ENCODE measurements around the gene PRG3.

DNA sequence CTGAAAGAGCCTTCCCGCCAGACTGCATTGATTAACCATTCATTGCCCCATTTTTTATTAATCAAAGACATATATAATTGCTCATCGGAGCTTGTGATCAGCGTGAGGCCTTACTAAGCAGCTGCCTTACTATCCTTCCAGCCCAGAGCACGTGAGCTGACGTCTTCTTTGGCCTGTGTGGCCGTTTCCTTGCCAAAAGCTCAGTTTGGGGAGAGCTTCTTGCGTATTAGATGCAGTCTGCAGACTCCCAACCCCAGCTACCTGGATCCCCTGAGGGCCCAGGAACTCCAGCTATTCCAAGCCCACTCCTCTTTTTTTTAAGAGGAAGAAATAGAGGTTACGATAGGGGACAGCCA is 46.8 kb upstream of the PRG3 start:
- TF ChIP-seq CTCF (IDR thresholded peaks at IDR 0.05) = no peak
- TF ChIP-seq POLR2A (IDR thresholded peaks at IDR 0.05) = peak in 1 of 2 donors; percentile 20
- no peak for TF ChIP-seq POLR2AphosphoS5 (IDR thresholded peaks at IDR 0.05)
